Skeletal muscle cell (primary cell): ENCODE measurements around the gene KCNQ1OT1.

ENCODE experiments used
- DNase-seq: peaks from one replicate; pipeline ENCODE4 v3.0.0-alpha.2; 2010; ENCODE audit warnings: low read depth
- H3K4me3 ChIP-seq: 2 replicates; pipeline ENCODE4 v1.5.1; 2011; ENCODE audit warnings: low read depth, mild to moderate bottlenecking, control low read depth, low read length, moderate library complexity

The KCNQ1OT1 gene

GRCh38 chr11:2691355-2691761, 8.4 kb downstream of the KCNQ1OT1 start:
- DNase-seq = no peak
- H3K4me3 ChIP-seq = no peak overlapping the region

GRCh38 chr11:2690596-2691354, 9.0 kb downstream of the KCNQ1OT1 start:
- no peak overlapping the region for H3K4me3 ChIP-seq
- DNase-seq = no peak

GRCh38 chr11:2689651-2690575, 9.9 kb downstream of the KCNQ1OT1 start:
- no peak for DNase-seq
- no peak overlapping the region for H3K4me3 ChIP-seq

GRCh38 chr11:2688381-2689231, 11.2 kb downstream of the KCNQ1OT1 start:
- DNase-seq = no peak

GRCh38 chr11:2687782-2688191, 12.0 kb downstream of the KCNQ1OT1 start:
- no peak overlapping the region for H3K4me3 ChIP-seq
- DNase-seq = no peak

More at GRCh38 chr11:2688381-2689231, 11.2 kb downstream of the KCNQ1OT1 start:
- no peak overlapping the region for H3K4me3 ChIP-seq

GRCh38 chr11:2687223-2687530, 12.6 kb downstream of the KCNQ1OT1 start:
- DNase-seq = no peak

GRCh38 chr11:2686360-2687222, 13.2 kb downstream of the KCNQ1OT1 start:
- DNase-seq = no peak
- no peak overlapping the region for H3K4me3 ChIP-seq

More at GRCh38 chr11:2687223-2687530, 12.6 kb downstream of the KCNQ1OT1 start:
- no peak overlapping the region for H3K4me3 ChIP-seq

GRCh38 chr11:2685566-2686359, 14.0 kb downstream of the KCNQ1OT1 start:
- no peak for DNase-seq
- H3K4me3 ChIP-seq = no peak overlapping the region

- no peak for DNase-seq
- H3K4me3 ChIP-seq = no peak overlapping the region
These were observed 14.7 kb downstream of the KCNQ1OT1 start for GRCh38 chr11:2685051-2685450.

- no peak for DNase-seq
- no peak overlapping the region for H3K4me3 ChIP-seq
These were observed 15.2 kb downstream of the KCNQ1OT1 start for GRCh38 chr11:2684581-2684980.

GRCh38 chr11:2683806-2684205, 16.0 kb downstream of the KCNQ1OT1 start:
- DNase-seq = no peak
- no peak overlapping the region for H3K4me3 ChIP-seq

- DNase-seq = no peak
- no peak overlapping the region for H3K4me3 ChIP-seq
These were observed 18.2 kb downstream of the KCNQ1OT1 start for GRCh38 chr11:2681408-2682145.

- no peak for DNase-seq
- no peak overlapping the region for H3K4me3 ChIP-seq
These were observed 20.6 kb downstream of the KCNQ1OT1 start for GRCh38 chr11:2679011-2679676.

- H3K4me3 ChIP-seq = no peak overlapping the region
- DNase-seq = no peak
These were observed 21.4 kb downstream of the KCNQ1OT1 start for GRCh38 chr11:2678396-2678795.

GRCh38 chr11:2677127-2677526, 22.7 kb downstream of the KCNQ1OT1 start:
- DNase-seq = no peak
- H3K4me3 ChIP-seq = no peak overlapping the region

- DNase-seq = no peak
- no peak overlapping the region for H3K4me3 ChIP-seq
These were observed 24.3 kb downstream of the KCNQ1OT1 start for GRCh38 chr11:2675540-2675939.

GRCh38 chr11:2674658-2675131, 25.1 kb downstream of the KCNQ1OT1 start:
- no peak for DNase-seq
- no peak overlapping the region for H3K4me3 ChIP-seq
